SK-N-SH (cell line): ENCODE measurements around the gene PRDM11. TPM values are rescaled to one million over a fixed set of nuclear protein-coding genes. Genes with fewer than 3 reads are reported as not detected.

Experiments
- CTCF ChIA-PET: fragments of 300-600, 350-600 bp; formaldehyde crosslinking; extraction: SDS; loops from one replicate; lab custom pipeline; 2021; lab: Yijun Ruan, JAX
- POLR2A ChIA-PET: fragments of 350-600 bp; sonication (Branson Sonifier 250); formaldehyde crosslinking; extraction: SDS; loops from one replicate; lab custom pipeline; 2020; ENCODE audit warnings: antibody characterized with exemption, inconsistent platforms; lab: Yijun Ruan, JAX
- DNase-seq: peaks from one replicate; pipeline ENCODE4 v3.0.0; 2012
- H2AFZ ChIP-seq: fragments of 200-600 bp; sonication (generic); 2 replicates; pipeline ENCODE4 v1.8.1; 2016; ENCODE audit warnings: antibody characterized with exemption, mild to moderate bottlenecking, low read depth
- H3F3A ChIP-seq: fragments of 200-600 bp; sonication (generic); replicated peaks from 2 replicates; pipeline ENCODE3; 2016; ENCODE audit warnings: antibody characterized with exemption, mild to moderate bottlenecking; ENCODE audit not compliant: insufficient read depth
- H3K27ac ChIP-seq, 2 experiments: fragments of 200-500 bp in 1 of 2; fragments of 200-600 bp in 1 of 2; sonication (Bioruptor generic) in 1 of 2; sonication (generic), shearing (Covaris generic) in 1 of 2; 2 replicates each; pipeline versions ENCODE4 v1.5.1 to v1.6.1; 2014 to 2016; ENCODE audit warnings: low read depth in 2 of 2, inconsistent platforms in 1 of 2, low read length in 1 of 2, mild to moderate bottlenecking in 1 of 2, mixed read lengths in 1 of 2
- H3K27me3 ChIP-seq: fragments of 200-600 bp; sonication (generic), shearing (Covaris generic); 2 replicates; pipeline ENCODE4 v1.6.1; 2016; ENCODE audit warnings: mixed run types; ENCODE audit not compliant: insufficient read depth
- H3K36me3 ChIP-seq, 2 experiments: fragments of 200-500 bp in 1 of 2; fragments of 200-600 bp in 1 of 2; sonication (Bioruptor generic) in 1 of 2; sonication (generic) in 1 of 2; replicated peaks in 1 of 2; 2 replicates each; pipeline versions ENCODE3 to v1.5.1; 2014 to 2016; ENCODE audit warnings: low read length in 1 of 2, mild to moderate bottlenecking in 1 of 2; ENCODE audit not compliant: insufficient read depth in 2 of 2, control insufficient read depth in 1 of 2
- H3K4me1 ChIP-seq, 2 experiments: fragments of 200-500 bp in 1 of 2; fragments of 200-600 bp in 1 of 2; sonication (Bioruptor generic) in 1 of 2; sonication (generic), shearing (Covaris generic) in 1 of 2; 2 replicates each; pipeline versions ENCODE4 v1.5.1 to v1.6.1; 2014 to 2016; ENCODE audit warnings: low read depth in 1 of 2, low read length in 1 of 2, mixed run types in 1 of 2; ENCODE audit not compliant: insufficient read depth in 2 of 2, control insufficient read depth in 1 of 2
- H3K4me2 ChIP-seq: fragments of 200-600 bp; sonication (generic), shearing (Covaris generic); 2 replicates; pipeline ENCODE4 v1.6.1; 2017; ENCODE audit warnings: mixed run types
- H3K4me3 ChIP-seq, 2 experiments: fragments of 200-500 bp in 1 of 2; fragments of 200-600 bp in 1 of 2; sonication (Bioruptor generic) in 1 of 2; sonication (generic), shearing (Covaris generic) in 1 of 2; 2 replicates each; pipeline versions ENCODE4 v1.5.1 to v1.8.1; 2014 to 2016; ENCODE audit warnings: low read depth in 2 of 2, inconsistent platforms in 1 of 2, low read length in 1 of 2, mild to moderate bottlenecking in 1 of 2, mixed read lengths in 1 of 2, moderate library complexity in 1 of 2
- H3K79me2 ChIP-seq: fragments of 200-600 bp; sonication (generic); 2 replicates; pipeline ENCODE4 v1.8.1; 2017; ENCODE audit warnings: mild to moderate bottlenecking; ENCODE audit not compliant: insufficient read depth
- H3K9ac ChIP-seq: fragments of 200-600 bp; sonication (generic); 2 replicates; pipeline ENCODE4 v1.6.1; 2017; ENCODE audit warnings: mixed run types
- H3K9me2 ChIP-seq: fragments of 200-600 bp; sonication (generic); 2 replicates; pipeline ENCODE4 v1.6.1; 2017; ENCODE audit warnings: mixed run types
- H3K9me3 ChIP-seq: fragments of 200-600 bp; sonication (generic); 2 replicates; pipeline ENCODE4 v1.6.1; 2017; ENCODE audit warnings: mixed run types, mild to moderate bottlenecking, moderate library complexity
- H4K20me1 ChIP-seq: fragments of 200-600 bp; sonication (generic); 2 replicates; pipeline ENCODE4 v1.6.1; 2017; ENCODE audit warnings: mild to moderate bottlenecking, mixed run types; ENCODE audit not compliant: insufficient read depth
- ELF1 ChIP-seq: IDR thresholded peaks from 2 replicates; pipeline ENCODE4 v1.4.0; 2012
- FOSL2 ChIP-seq: IDR thresholded peaks from 2 replicates; pipeline ENCODE4 v1.4.0; 2012; ENCODE audit warnings: low read depth, mild to moderate bottlenecking, moderate library complexity, borderline replicate concordance
- FOXM1 ChIP-seq: IDR thresholded peaks from 2 replicates; pipeline ENCODE4 v1.4.0; 2012; ENCODE audit warnings: low read depth, mild to moderate bottlenecking
- GABPA ChIP-seq: IDR thresholded peaks from 2 replicates; pipeline ENCODE4 v1.4.0; 2012; ENCODE audit warnings: low read depth, mild to moderate bottlenecking
- GATA2 ChIP-seq: sonication (generic); formaldehyde crosslinking; IDR thresholded peaks from 2 replicates; pipeline ENCODE4 v1.5.0; 2020; ENCODE audit warnings: mild to moderate bottlenecking, missing genetic modification reagents
- NFIC ChIP-seq: IDR thresholded peaks from 2 replicates; pipeline ENCODE4 v1.4.0; 2012; ENCODE audit warnings: borderline replicate concordance
- NRF1 ChIP-seq: IDR thresholded peaks from 2 replicates; pipeline ENCODE4 v1.6.1; 2012; ENCODE audit warnings: low read depth, mild to moderate bottlenecking, low read length
- RFX5 ChIP-seq: IDR thresholded peaks from 2 replicates; pipeline ENCODE4 v1.6.1; 2012; ENCODE audit warnings: mild to moderate bottlenecking, improper control_type of control experiment, low read length
- SIN3A ChIP-seq: IDR thresholded peaks from 2 replicates; pipeline ENCODE4 v1.6.1; 2012; ENCODE audit warnings: low read depth, mild to moderate bottlenecking, low read length, moderate library complexity, borderline replicate concordance
- USF1 ChIP-seq: IDR thresholded peaks from 2 replicates; pipeline ENCODE4 v1.4.0; 2012; ENCODE audit warnings: low read depth, borderline replicate concordance
- ZBTB33 ChIP-seq: IDR thresholded peaks from 2 replicates; pipeline ENCODE4 v1.4.0; 2012; ENCODE audit warnings: low read depth, borderline replicate concordance
- WGBS: methylation state at CpG from one replicate; pipeline ENCODE4 v1.1.6; 2017; ENCODE audit warnings: low lambda C conversion rate; 5-methylcytosine and 5-hydroxymethylcytosine counted together
- polyA plus RNA-seq, 3 experiments: library from polyadenylated mRNA; depleted of rRNA; stranded (reverse); fragments of >200 nt; gene quantifications; 2 replicates each; pipeline ENCODE4 v1.2.3, GENCODE V29; 2012

PRDM11 gene
- polyA plus RNA-seq, 1 of the 3 experiments (the other 2 are of a cell fraction): 4.5 TPM

GRCh38 chr11:45188127-45188526 is 41.7 kb downstream of the PRDM11 start:
- TF ChIP-seq FOSL2: no peak
- no peak for TF ChIP-seq NRF1
- no peak for TF ChIP-seq NFIC
- TF ChIP-seq GABPA: no peak
- TF ChIP-seq ELF1: no peak
- TF ChIP-seq FOXM1: no peak
- TF ChIP-seq ZBTB33: no peak
- TF ChIP-seq USF1: no peak
- no peak for TF ChIP-seq GATA2 (CRISPR knock-in tag)
- Histone ChIP-seq H3F3A (no peaks in the 10 kb centered on the region), H3K79me2 (no peaks in the 10 kb centered on the region), H3K9ac (no peak overlapping the region), H3K4me3 (no peak overlapping the region), H3K9me3 (no peaks in the 10 kb centered on the region), H3K4me1 (no peaks in the 10 kb centered on the region), H2AFZ (no peak overlapping the region), H3K36me3 (peaks cover 6 to 13% of the 10 kb centered on the region in 2 experiments), H3K27ac (no peak overlapping the region), H3K9me2 (no peaks in the 10 kb centered on the region), H3K4me2 (no peak overlapping the region), H4K20me1 (no peaks in the 10 kb centered on the region), H3K27me3 (no peaks in the 10 kb centered on the region)
- DNase-seq: no peak
- ChIA-PET CTCF (interaction anchor here (0.9 to 1.7 kb wide), 3 partner anchors 35 to 104 kb away, joined by 3 read pairs; no protein-coding TSS in a partner anchor), POLR2A (no interaction called here)
- WGBS: 100% methylated on average over 3 of the region's 3 CpGs

- CTCF ChIA-PET: interaction anchor here (1.6 to 1.7 kb wide), 2 partner anchors 34 to 79 kb away, joined by 3 read pairs; no protein-coding TSS in a partner anchor
- no peak overlapping the region for H2AFZ ChIP-seq
- H3K4me3 ChIP-seq: no peak overlapping the region
- POLR2A ChIA-PET: no interaction called here
- TF ChIP-seq NRF1 (no peak), SIN3A (no peak), ZBTB33 (no peak), RFX5 (no peak), ELF1 (no peak)
- peaks cover 4 to 10% of the 10 kb centered on the region in 2 experiments for H3K36me3 ChIP-seq
- 90% methylated on average over 5 of the region's 5 CpGs for WGBS
- H3K79me2 ChIP-seq: no peaks in the 10 kb centered on the region
- no peaks in the 10 kb centered on the region for H3K9me3 ChIP-seq
- H3K27ac ChIP-seq: no peak overlapping the region
- DNase-seq: no peak
- H3K9me2 ChIP-seq: no peaks in the 10 kb centered on the region
- no peaks in the 10 kb centered on the region for H3K4me1 ChIP-seq
- no peaks in the 10 kb centered on the region for H3F3A ChIP-seq
- no peaks in the 10 kb centered on the region for H4K20me1 ChIP-seq
- H3K9ac ChIP-seq: no peak overlapping the region
- H3K4me2 ChIP-seq: no peak overlapping the region
- no peaks in the 10 kb centered on the region for H3K27me3 ChIP-seq
These were observed 42.8 kb downstream of the PRDM11 start for GRCh38 chr11:45189230-45189629.
